IPS-18c (cell line): Measurements from ENCODE around the gene IL12RB1.

Experiments
- H3K4me3 ChIP-seq: 2 replicates; pipeline ENCODE4 v1.7.0; 2013; ENCODE audit warnings: low read depth, mild to moderate bottlenecking, low read length, moderate library complexity; ENCODE audit not compliant: insufficient read depth
- H3K9me3 ChIP-seq: one replicate; pipeline ENCODE4 v1.6.1; 2013; ENCODE audit warnings: mild to moderate bottlenecking, low read length, moderate library complexity; ENCODE audit not compliant: control insufficient read depth, insufficient read depth

Gene IL12RB1

DNA sequence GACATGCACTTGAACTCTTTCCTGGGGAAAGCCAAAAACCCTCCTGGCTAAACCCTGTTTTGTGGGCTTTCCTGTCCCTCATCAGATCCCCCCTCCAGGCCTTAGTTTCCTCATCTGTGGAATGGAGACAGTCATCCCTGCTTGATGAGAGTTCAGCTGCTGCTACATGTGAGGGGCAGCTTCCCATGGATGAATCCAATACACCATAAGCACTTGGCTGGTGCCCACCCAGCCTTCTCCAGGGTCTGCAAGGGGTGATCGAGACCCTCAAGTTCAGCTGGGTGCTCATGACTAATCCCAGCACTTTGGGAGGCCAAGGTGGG is 21.6 kb downstream of the IL12RB1 start:
- no peak overlapping the region for H3K4me3 ChIP-seq
- H3K9me3 ChIP-seq, result no peaks in the 10 kb centered on the region

DNA sequence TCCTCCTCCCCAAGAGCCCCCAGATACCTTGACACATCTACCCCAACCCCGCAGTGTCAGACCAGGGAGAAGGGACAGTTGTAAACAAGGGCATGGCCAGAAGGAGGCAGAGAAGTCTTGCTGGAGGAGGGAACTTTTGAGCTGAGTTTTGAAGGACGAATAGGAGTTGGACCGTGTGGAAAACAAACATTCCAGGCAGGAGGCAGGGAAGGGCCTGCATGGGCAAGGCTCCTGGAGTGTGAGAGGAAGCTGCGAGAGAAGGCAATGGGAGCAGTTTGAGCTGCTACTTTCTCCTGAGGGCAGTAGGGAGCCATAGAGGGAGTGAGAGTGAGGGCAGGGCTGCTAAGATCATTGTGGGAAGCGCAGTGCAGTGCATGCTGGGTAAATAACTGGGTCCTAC is 23.3 kb downstream of the IL12RB1 start:
- Histone ChIP-seq H3K9me3 (no peaks in the 10 kb centered on the region), H3K4me3 (no peak overlapping the region)

DNA sequence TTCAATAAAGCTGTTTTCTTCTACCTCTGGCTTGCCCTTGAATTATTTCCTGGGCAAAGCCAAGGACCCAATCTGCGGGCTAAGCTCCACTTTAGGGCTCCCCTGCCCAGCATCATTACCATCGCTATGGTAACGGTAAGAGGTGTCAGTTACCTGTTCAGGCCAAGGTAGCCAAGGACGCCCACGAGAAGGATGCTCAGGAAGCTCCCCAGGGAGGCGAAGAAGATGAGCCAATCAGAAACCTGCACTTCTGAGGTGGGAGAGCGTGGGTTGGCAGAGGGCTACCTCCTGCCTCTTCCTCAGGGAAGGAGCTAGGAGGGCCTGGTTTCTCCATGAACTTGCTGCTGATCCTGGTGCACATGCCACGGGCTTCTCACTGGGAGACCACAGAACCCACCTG is 24.7 kb downstream of the IL12RB1 start:
- H3K9me3 ChIP-seq, result no peaks in the 10 kb centered on the region

DNA sequence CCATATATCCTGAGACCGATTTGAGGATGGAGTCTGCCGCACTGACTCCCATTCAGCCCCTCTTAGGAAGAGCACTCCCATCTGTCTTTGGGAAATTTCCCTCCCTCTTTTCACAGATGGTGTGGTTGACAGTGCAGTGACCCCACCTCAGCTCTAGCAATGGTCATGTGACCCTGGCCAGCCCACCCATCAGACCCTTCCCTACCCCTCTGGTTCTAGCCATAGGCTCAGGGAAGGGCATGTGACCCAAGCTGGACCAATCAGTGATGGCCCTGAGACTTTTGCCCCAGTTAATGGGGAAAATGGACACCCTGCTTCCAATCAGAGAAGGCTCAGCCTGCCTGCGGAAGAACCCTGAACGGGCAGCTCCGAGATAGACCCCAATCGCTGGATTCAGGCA is 26.3 kb downstream of the IL12RB1 start:
- H3K9me3 ChIP-seq, result no peaks in the 10 kb centered on the region
- no peak overlapping the region for H3K4me3 ChIP-seq

More for the DNA sequence above, 24.7 kb downstream of the IL12RB1 start:
- no peak overlapping the region for H3K4me3 ChIP-seq

DNA sequence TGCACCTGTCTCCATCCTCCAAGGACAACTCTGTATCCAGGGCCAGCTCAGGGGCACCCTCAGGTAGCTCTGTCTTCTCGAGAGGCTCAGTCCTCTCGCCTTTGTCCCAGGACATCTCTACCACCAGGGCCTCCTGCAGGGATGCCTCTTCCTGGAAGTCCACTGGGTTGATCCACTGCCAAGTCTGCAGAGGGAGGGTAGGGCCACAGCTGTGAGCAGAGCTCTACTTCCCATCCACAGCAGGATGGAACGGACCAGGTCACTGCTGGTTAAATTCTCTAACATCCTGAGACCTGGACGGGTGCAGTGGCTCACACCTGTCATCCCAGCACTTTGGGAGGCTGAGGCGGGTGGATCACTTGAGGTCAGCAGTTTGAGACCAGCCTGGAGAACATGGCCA is 26.8 kb downstream of the IL12RB1 start:
- Histone ChIP-seq H3K4me3 (no peak overlapping the region), H3K9me3 (no peaks in the 10 kb centered on the region)

DNA sequence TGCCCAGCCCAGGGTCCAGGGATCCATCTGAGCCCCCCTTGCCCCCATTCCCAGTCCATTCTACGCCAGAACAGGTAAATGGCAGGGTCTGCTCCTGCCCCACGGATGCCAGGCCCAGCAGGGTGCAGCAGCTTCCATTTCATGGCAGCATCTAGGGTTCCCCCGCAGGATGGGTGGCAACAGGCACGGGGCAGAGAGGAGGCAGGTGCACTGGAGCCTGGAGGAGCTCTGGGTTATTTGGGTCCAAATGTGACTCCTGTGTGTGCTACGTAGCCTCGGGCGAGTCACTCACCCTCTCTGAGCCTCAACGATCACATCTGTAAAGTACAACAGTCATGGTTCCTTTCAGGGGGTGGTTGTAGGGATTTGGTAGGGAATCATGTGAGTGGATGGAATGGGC is 27.4 kb downstream of the IL12RB1 start:
- H3K4me3 ChIP-seq, result no peak overlapping the region
- H3K9me3 ChIP-seq, result no peaks in the 10 kb centered on the region

DNA sequence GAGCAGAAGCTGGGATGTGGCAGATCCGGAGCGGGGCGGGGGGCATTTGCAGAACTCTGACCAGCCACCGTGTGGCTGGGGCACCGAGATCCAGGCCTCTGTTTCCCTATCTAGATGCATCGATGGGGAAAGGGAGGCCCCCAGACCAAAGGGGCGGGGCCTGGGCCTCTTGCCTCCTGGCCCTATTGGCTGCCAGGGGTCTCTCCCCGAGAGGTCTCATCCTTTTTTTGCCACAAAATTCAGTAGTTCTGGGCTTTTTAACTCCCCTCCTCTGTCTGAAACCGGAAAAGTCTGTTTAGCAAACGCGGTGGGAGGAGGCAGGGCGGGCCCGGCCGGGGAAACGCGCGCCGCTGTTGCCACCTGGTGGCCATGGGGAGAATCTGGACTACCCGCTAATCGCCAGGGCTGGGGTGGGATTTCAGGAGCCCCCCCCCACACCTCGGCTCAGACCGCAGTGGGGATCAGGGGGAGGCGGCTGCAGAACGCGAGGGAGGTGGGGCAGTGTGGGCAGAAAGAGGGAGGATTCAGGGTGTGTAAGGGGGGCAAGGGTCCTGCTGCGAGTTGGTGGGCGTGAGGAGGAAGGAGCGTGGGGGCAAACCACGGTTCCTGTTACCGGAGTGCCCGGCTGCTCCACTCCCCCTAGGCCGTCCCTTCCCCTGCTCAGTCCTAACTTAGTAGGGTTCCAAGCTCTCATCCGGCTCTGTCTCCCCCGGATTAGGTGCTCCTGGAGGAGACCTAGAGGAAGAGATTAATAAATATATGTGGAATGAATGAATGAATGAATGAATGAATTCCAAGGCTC is 28.3 kb downstream of the IL12RB1 start:
- no peaks in the 10 kb centered on the region for H3K9me3 ChIP-seq
- H3K4me3 ChIP-seq, result peak overlapping the region; percentile 46; the same call in 1 of the 2 replicates

DNA sequence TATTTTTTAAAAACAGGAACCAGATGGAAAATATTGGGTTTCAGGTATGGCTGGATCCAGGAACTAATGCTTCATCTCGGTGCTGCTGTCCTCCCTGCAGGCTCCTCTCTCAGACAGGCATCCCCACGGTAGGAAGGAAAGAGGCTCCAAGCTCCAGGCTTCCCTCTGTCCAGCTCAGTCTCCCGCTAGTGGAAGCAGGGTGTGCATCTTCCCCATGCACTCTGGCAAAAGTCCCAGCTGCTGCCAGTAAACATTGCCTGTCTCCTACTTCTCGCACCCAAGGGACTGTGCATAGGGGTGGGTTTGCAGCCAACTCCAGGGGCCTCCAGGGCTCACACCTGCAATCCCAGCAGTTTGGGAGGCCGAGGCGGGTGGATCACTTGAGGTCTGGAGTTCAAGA is 29.2 kb downstream of the IL12RB1 start:
- Histone ChIP-seq H3K4me3 (no peak overlapping the region), H3K9me3 (no peaks in the 10 kb centered on the region)

DNA sequence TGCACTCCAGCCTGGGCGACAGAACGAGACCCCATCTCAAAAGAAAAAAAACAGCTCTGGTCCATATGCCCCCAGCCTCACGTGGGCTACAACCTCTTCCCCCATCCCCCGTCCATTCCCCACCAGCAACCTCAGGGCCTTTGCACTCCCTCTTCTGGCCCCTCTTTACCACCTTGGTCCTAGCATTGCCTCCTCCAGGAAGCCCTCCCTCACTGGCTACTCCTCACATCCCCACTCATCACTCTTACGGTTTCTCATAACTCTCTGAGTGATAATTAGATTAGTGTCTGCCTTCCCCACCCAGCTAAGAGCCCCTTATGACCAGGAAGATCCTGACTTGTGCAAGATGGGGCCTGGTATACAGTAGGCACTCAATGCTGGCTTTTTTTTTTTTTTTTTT is 30.8 kb downstream of the IL12RB1 start:
- H3K9me3 ChIP-seq, result peaks cover 1% of the 10 kb centered on the region
- H3K4me3 ChIP-seq, result no peak overlapping the region

DNA sequence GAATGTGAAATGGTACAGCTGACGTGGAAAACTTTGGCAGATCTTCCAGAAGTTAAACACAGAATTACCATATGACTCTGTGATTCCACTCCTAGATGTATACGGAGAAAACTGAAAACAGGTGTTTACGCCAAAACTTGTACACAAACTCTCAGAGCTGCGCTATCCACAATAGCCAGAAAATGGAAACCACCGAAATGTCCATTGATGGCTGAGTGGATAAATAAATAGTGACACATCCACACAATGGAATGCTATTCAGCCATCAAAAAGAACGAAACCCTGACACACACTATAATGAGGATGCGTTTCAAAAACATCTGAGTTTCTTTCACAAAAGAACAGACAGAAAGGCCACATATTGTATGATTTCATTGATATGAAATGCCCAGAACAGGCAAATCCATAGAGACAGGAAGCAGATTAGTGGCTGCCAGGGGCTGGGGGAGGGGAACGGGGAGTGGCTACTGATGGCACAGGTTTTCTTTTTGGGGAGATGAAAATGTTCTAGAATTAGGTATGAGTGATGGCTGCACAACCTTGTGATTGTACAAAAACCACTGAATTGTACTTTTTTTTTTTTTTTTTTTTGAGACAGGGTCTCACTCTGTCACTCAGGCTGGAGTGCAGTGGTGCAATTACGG is 33.0 kb downstream of the IL12RB1 start:
- Histone ChIP-seq H3K9me3 (peaks cover 2% of the 10 kb centered on the region), H3K4me3 (no peak overlapping the region)

DNA sequence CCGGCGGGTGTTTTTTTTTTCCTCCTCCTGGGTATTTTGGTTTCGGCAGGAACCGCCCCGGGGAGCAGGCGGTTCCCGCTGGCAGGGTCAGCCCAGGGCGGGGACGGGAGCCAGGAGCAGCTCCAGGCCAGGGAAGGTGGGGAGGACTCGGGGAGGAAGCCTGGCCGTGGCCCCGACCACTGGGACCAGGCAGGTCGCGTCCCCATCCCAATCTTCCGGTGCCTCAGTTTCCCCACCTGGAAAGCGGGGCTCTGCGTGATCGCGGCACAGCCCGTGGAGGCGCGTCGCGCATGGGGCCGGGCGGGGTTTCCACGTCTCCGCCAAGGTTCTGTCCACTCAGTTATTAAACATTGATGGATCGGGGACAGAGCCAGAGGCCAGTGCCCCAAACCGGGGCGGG is 34.8 kb downstream of the IL12RB1 start:
- H3K4me3 ChIP-seq, result no peak overlapping the region

DNA sequence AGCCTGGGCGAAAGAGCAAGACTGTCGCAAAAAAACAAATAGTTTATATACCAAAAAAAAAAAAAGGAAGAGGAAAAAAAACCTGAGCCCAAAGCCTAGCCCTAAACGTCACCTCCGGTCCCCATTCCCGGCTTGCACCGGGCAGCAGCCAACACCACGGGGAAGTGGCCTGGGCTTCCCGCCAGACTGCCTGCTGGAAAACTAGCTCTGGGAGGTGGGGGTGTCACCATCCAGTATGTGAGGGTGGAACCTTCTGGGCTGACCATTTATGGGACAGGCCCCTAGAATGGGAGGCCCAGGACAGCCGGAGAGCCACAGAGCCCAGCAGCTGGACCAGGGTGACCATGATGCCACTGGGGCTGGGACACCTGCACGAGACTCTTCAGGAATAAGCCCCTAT is 37.3 kb downstream of the IL12RB1 start:
- Histone ChIP-seq H3K9me3 (peaks cover 2% of the 10 kb centered on the region), H3K4me3 (no peak overlapping the region)

More for the DNA sequence above, 34.8 kb downstream of the IL12RB1 start:
- H3K9me3 ChIP-seq, result peaks cover 2% of the 10 kb centered on the region

DNA sequence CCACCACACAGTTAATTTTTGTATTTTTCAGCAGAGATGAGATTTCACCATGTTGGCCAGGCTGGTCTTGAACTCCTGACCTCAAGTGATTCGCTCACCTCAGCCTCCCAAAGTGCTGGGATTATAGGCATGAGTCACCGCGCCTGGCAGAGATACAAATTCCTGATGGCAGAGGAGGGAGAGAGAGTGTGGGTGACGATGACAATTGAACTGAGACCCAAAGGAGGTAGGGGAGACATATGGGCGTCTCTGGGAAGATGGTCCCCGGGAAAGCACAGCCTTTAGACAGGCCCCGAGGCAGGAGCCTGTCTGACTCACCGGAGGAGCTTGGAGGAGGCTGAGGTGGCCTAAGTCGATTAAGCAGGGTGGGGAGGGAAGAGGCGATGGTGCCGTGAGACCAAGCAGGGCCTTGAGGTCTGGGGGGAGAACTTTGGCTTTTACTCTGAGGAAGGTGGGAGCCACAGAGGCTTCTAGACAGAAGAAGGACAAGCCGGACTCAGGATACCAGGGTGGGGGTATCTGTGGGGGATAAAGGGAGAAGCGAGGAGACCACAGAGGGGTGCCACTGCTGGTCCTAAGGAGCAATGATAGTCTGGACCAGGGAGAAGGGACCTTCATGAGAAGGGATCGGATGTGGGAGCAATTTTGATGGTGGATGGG is 40.5 kb downstream of the IL12RB1 start:
- H3K4me3 ChIP-seq, result no peak overlapping the region

DNA sequence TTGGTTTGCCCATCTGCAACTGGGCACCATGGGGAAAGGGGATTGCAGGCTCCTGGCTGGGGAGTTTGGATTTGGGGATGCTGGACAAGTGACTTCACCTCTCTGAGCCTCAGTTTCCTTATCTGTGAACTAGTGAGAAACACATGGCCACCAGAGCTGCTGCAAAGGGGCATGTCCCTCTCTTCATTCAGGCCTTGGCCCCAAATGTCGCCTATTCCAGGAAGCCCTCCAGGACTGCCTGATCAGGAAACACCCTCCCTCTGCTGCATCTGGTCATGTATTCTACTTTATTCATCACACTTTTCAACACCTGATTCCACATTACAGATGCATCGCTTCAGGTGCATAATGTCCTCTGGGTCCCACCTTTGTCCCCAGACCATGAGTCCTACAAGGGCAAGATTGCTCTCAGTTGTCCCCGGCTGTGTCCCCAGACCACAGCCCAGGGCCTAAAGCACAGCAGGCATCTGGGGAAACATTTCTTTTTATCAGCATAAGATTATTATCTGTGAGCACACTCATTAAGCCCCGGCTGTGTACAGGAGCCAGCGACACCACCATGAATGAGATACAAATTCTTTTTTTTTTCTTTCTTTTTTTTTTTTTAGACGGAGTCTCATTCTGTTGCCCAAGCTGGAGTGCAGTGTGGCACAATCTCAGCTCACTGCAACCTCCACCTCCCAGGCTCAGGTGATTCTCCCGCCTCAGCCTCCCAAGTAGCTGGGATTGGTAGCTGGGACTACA is 41.3 kb downstream of the IL12RB1 start:
- no peaks in the 10 kb centered on the region for H3K9me3 ChIP-seq
- H3K4me3 ChIP-seq, result no peak overlapping the region

More for the DNA sequence above, 40.5 kb downstream of the IL12RB1 start:
- H3K9me3 ChIP-seq, result peaks cover 2% of the 10 kb centered on the region

DNA sequence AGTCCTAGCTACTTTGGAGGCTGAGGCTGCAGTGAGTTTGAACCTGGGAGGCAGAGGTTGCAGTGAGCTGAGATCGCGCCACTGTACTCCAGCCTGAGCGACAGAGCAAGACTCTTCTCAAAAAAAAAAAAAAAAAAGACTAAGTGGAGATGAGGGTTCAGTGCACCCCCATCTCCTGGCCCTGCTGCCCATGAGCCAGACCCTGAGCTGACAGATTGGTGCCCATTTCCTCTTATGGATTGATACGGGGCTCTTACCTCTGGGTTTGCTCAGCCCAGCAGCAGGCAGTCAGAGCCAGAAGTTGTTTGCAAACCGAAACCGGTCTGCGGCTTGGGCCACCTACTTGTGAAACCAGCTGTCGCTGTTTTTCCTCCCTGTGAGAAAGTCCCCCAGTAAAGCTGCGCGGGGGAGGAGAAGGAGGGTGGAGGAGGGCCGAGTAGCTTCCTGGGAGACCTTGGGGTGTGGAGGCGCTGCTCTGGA is 41.9 kb downstream of the IL12RB1 start:
- Histone ChIP-seq H3K4me3 (no peak overlapping the region), H3K9me3 (no peaks in the 10 kb centered on the region)

DNA sequence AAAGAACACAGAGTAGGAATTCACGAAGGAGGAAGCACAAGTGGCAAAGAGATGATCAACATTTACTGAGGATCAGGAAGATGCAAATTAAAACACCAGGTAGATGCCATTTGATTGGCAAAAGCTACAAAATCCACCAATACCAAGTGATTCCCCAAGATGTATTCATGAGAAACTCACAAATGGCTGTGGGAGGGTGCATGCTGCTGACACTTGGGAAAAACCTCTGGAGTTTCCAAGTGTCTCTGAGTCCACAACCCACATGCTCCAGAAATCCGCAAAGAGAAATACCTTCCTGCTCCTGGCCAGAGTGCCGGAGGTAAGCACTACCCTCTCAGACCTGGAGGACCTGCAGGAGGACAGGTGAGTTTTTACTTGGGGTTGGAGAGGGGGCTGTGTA is 43.1 kb downstream of the IL12RB1 start:
- no peaks in the 10 kb centered on the region for H3K9me3 ChIP-seq
- no peak overlapping the region for H3K4me3 ChIP-seq

DNA sequence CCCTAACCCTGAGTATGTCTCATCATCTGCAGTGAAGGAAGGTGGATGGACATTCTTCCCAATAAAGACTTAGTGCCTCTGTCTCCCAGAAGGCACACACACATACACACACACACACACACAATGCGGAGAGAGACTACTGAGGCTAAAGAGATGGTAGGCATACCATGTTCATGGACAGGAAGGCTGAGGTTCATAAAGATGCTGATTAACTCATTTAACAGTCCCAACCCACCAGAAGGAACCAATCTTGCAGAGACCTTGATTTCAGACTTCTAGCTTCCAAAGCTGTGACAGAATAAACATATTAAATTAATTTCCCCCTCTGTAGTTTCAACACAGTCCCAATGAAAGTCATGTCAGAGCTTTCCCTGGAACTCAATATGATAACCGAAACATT is 45.7 kb downstream of the IL12RB1 start:
- no peak overlapping the region for H3K4me3 ChIP-seq
- H3K9me3 ChIP-seq, result no peaks in the 10 kb centered on the region
